Activated B cell treated with CpG ODN at 0.5 μM for 24 hours (primary cell): ENCODE results near the gene FRAT1. TPM values are rescaled to one million over a fixed set of nuclear protein-coding genes. Genes with fewer than 3 reads are reported as not detected.
"Not testable (repeated sequence)": the region's sequence is repeated elsewhere in the genome, so short reads cannot be mapped to it uniquely, and the experiment has no call there.

Experiments used
- ATAC-seq: fragments of 200-7000 bp; cut with Tn5 transposase; one replicate; pipeline ENCODE4 v1.10.0; 2021; ENCODE audit warnings: low read depth, mild to moderate bottlenecking, moderate library complexity
- CTCF ChIA-PET: fragments of 350-600 bp; sonication (Branson Sonifier 250); formaldehyde crosslinking; loops from one replicate; lab custom pipeline; 2021; ENCODE audit warnings: antibody characterized with exemption; lab: Charles Lee
- POLR2A ChIA-PET: fragments of 350-600 bp; sonication (Branson Sonifier 250); formaldehyde crosslinking; loops from one replicate; lab custom pipeline; 2021; ENCODE audit warnings: antibody characterized with exemption; lab: Charles Lee
- DNase-seq: peaks from one replicate; pipeline ENCODE4 v3.0.0; 2022
- H3K27ac Mint-ChIP-seq: one replicate; pipeline ENCODE4 v1.8.0; 2020; ENCODE audit warnings: mixed read lengths
- H3K27me3 Mint-ChIP-seq: one replicate; pipeline ENCODE4 v1.8.0; 2021; ENCODE audit warnings: mixed read lengths
- H3K36me3 Mint-ChIP-seq: one replicate; pipeline ENCODE4 v1.8.0; 2021; ENCODE audit warnings: low read depth, mixed read lengths
- H3K4me1 Mint-ChIP-seq: one replicate; pipeline ENCODE4 v1.8.0; 2021; ENCODE audit warnings: mixed read lengths
- H3K4me3 Mint-ChIP-seq: one replicate; pipeline ENCODE4 v1.8.0; 2020; ENCODE audit warnings: mild to moderate bottlenecking, mixed read lengths
- H3K9me3 Mint-ChIP-seq: one replicate; pipeline ENCODE4 v1.8.0; 2020; ENCODE audit warnings: mixed read lengths
- CTCF ChIP-seq: fragments of 200-600 bp; IDR thresholded peaks from one replicate; pipeline ENCODE4 v1.8.0; 2022; ENCODE audit warnings: antibody characterized with exemption, mild to moderate bottlenecking
- intact Hi-C: fragments of 100-400 bp; cut with micrococcal nuclease; formaldehyde crosslinking; loops from one replicate; pipeline ENCODE4 v1.15.1; 2024
- total RNA-seq: library from RNA; stranded (reverse); gene quantifications from 2 replicates; pipeline ENCODE4 v1.2.3, GENCODE V29; 2022

FRAT1 gene
- total RNA-seq, 1 donor from 2014 or later: 6.9 TPM

- Mint-ChIP-seq H3K36me3 (peaks cover 4% of the 10 kb centered on the region), H3K27ac (no peak overlapping the region), H3K27me3 (no peaks in the 10 kb centered on the region), H3K9me3 (no peaks in the 10 kb centered on the region), H3K4me3 (no peak overlapping the region), H3K4me1 (peaks cover 26% of the 10 kb centered on the region)
- TF ChIP-seq CTCF: no peak
- intact Hi-C loops: loop anchor here (2.0 kb wide), 1 partner anchor 162 kb away; the partner anchor contains the start of genes MMS19 and UBTD1
- POLR2A ChIA-PET: no interaction called here
- CTCF ChIA-PET: no interaction called here
- DNase-seq: no peak
- no peak for ATAC-seq
Observed at GRCh38 chr10:97336942-97337831, 18.1 kb downstream of the FRAT1 start.

DNA sequence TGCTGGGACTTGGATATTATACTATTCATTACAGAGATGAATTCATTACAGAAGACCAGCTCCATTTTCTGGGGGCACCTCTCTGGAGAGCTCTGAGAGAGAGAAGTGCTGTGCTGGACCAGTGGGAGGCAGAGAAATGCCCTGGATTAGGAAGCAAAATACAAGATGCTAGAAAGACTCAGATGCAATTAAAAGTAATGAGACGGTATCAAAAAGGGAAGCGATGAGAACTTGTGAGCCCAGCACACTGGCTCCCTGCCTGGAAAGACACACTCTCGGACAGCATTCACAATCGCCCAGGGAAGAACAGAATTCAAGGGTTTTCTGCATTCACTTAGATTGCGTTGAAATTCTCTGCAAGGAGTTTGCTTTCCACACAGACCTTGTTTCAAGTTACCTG is 19.0 kb downstream of the FRAT1 start:
- no peak for ATAC-seq
- POLR2A ChIA-PET: no interaction called here
- H3K4me3 Mint-ChIP-seq: no peak overlapping the region

DNA sequence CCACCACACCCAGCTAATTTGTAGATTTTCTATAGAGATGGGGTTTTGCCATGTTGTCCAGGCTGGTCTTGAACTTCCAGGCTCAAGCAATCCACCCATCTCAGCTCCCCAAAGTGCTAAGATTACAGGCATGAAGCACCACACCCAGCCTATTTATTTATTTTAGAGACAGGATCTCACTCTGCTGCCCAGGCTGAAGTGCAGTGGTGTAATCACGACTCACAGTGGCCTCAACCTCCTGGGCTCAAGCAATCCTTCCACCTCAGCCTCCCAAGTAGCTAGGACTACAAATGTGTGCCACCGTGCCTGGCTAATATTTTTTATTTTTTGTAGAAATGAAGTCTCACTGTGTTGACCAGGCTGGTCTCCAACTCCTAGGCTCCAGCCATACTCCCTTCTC is 22.3 kb downstream of the FRAT1 start:
- CTCF ChIA-PET: no interaction called here
- no peaks in the 10 kb centered on the region for H3K27me3 Mint-ChIP-seq
- no peaks in the 10 kb centered on the region for H3K9me3 Mint-ChIP-seq

More for the DNA sequence above, 19.0 kb downstream of the FRAT1 start:
- intact Hi-C loops: no loop called here
- Mint-ChIP-seq H3K36me3 (peaks cover 4% of the 10 kb centered on the region), H3K27me3 (no peaks in the 10 kb centered on the region), H3K4me1 (peaks cover 18% of the 10 kb centered on the region), H3K9me3 (no peaks in the 10 kb centered on the region), H3K27ac (no peak overlapping the region)
- CTCF ChIA-PET: no interaction called here
- no peak for DNase-seq
- TF ChIP-seq CTCF: no peak

GRCh38 chr10:97343664-97344063 is 24.6 kb downstream of the FRAT1 start:
- POLR2A ChIA-PET, DNase-seq, ATAC-seq, H3K27ac Mint-ChIP-seq, H3K9me3 Mint-ChIP-seq, H3K27me3 Mint-ChIP-seq, intact Hi-C loops, CTCF ChIA-PET, H3K4me3 Mint-ChIP-seq, H3K36me3 Mint-ChIP-seq, H3K4me1 Mint-ChIP-seq: not testable (repeated sequence)

More for the DNA sequence above, 22.3 kb downstream of the FRAT1 start:
- Mint-ChIP-seq H3K36me3 (no peaks in the 10 kb centered on the region), H3K27ac (no peak overlapping the region), H3K4me1 (peaks cover 5% of the 10 kb centered on the region), H3K4me3 (no peak overlapping the region)
- POLR2A ChIA-PET: interaction anchor here (0.6 kb wide), 1 partner anchor 77 kb away, joined by 3 read pairs; no protein-coding TSS in a partner anchor
- no peak for TF ChIP-seq CTCF
- intact Hi-C loops: no loop called here
- ATAC-seq (no peak), DNase-seq (no peak)

DNA sequence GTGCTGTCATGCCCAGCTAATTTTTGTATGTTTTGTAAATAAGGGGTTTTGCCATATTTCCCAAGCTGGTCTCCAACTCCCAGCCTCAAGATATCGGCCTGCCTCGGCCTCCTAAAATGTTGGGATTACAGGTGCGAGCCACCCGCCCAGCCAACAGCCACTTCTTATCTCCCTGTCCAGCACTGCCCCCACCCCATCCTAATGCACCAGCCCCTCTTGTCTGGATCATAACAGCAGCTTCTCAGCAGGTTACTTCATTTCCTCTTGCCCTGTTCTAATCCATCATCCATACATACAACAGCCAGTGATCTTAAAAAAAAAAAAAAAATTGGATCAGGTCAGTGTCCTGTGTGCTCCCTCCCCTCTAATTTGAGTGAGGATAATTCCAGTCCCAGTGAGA is 28.2 kb downstream of the FRAT1 start:
- ATAC-seq: no peak
- Mint-ChIP-seq H3K4me1 (no peaks in the 10 kb centered on the region), H3K27me3 (no peaks in the 10 kb centered on the region), H3K4me3 (no peak overlapping the region), H3K9me3 (no peaks in the 10 kb centered on the region), H3K36me3 (peaks cover 10% of the 10 kb centered on the region), H3K27ac (no peak overlapping the region)
- no peak for TF ChIP-seq CTCF
- intact Hi-C loops: no loop called here
- no peak for DNase-seq
- ChIA-PET POLR2A (interaction anchor here (0.7 kb wide), 1 partner anchor 802 kb away, joined by 3 read pairs; no protein-coding TSS in a partner anchor), CTCF (no interaction called here)
